H9 (cell line): ENCODE data around the gene RNLS. TPM values are rescaled to one million over a fixed set of nuclear protein-coding genes. Genes with fewer than 3 reads are reported as not detected.

Experiments used
- DNase-seq: peaks from one replicate; pipeline ENCODE4 v3.0.0-alpha.2; 2017
- H2AFZ ChIP-seq: one replicate; pipeline ENCODE4 v1.6.1; 2013; ENCODE audit warnings: mild to moderate bottlenecking, low read length, control low read depth, moderate library complexity
- H2AK5ac ChIP-seq: 2 replicates; pipeline ENCODE4 v1.6.1; 2013; ENCODE audit warnings: low read length, control low read depth, mixed read lengths; ENCODE audit not compliant: insufficient read length
- H2BK120ac ChIP-seq: one replicate; pipeline ENCODE4 v1.6.1; 2013; ENCODE audit warnings: low read depth, mild to moderate bottlenecking, low read length, control low read depth, inconsistent platforms; ENCODE audit not compliant: poor library complexity, severe bottlenecking
- H2BK12ac ChIP-seq: 2 replicates; pipeline ENCODE4 v1.6.1; 2013; ENCODE audit warnings: low read length, control low read depth, mixed read lengths, low read depth; ENCODE audit not compliant: insufficient read length
- H2BK15ac ChIP-seq: 2 replicates; pipeline ENCODE4 v1.6.1; 2013; ENCODE audit warnings: low read depth, low read length, control low read depth
- H2BK20ac ChIP-seq: one replicate; pipeline ENCODE4 v1.6.1; 2013; ENCODE audit warnings: low read depth, mild to moderate bottlenecking, low read length, control low read depth, inconsistent platforms; ENCODE audit not compliant: poor library complexity, severe bottlenecking
- H2BK5ac ChIP-seq: 2 replicates; pipeline ENCODE4 v1.6.1; 2013; ENCODE audit warnings: low read length, control low read depth, mixed read lengths; ENCODE audit not compliant: insufficient read length
- H3K14ac ChIP-seq: 2 replicates; pipeline ENCODE4 v1.6.1; 2013; ENCODE audit warnings: low read length, control low read depth; ENCODE audit not compliant: insufficient read depth
- H3K18ac ChIP-seq: 2 replicates; pipeline ENCODE4 v1.6.1; 2013; ENCODE audit warnings: low read depth, mild to moderate bottlenecking, mixed read lengths, low read length, control low read depth; ENCODE audit not compliant: insufficient read length
- H3K23ac ChIP-seq: 2 replicates; pipeline ENCODE4 v1.6.1; 2013; ENCODE audit warnings: low read length, control low read depth, mixed read lengths, low read depth; ENCODE audit not compliant: insufficient read length
- H3K23me2 ChIP-seq: 2 replicates; pipeline ENCODE4 v1.6.1; 2013; ENCODE audit warnings: low read depth, mild to moderate bottlenecking, mixed read lengths, low read length, control low read depth; ENCODE audit not compliant: insufficient read length, poor library complexity, severe bottlenecking
- H3K27ac ChIP-seq: 2 replicates; pipeline ENCODE4 v1.5.1; 2013; ENCODE audit warnings: low read length, control low read depth, mixed read lengths, low read depth; ENCODE audit not compliant: insufficient read length
- H3K27me3 ChIP-seq: 2 replicates; pipeline ENCODE4 v1.6.1; 2013; ENCODE audit warnings: low read length, control low read depth, inconsistent platforms; ENCODE audit not compliant: insufficient read depth
- H3K4ac ChIP-seq: 2 replicates; pipeline ENCODE4 v1.6.1; 2013; ENCODE audit warnings: low read depth, mild to moderate bottlenecking, control low read depth, inconsistent platforms, low read length, moderate library complexity
- H3K4me1 ChIP-seq: 2 replicates; pipeline ENCODE4 v1.6.1; 2013; ENCODE audit warnings: low read length, control low read depth, inconsistent platforms; ENCODE audit not compliant: insufficient read depth
- H3K4me2 ChIP-seq: 2 replicates; pipeline ENCODE4 v1.6.1; 2013; ENCODE audit warnings: low read length, control low read depth, mixed read lengths; ENCODE audit not compliant: insufficient read length, insufficient read depth
- H3K56ac ChIP-seq: 2 replicates; pipeline ENCODE4 v1.6.1; 2013; ENCODE audit warnings: low read depth, mild to moderate bottlenecking, mixed read lengths, low read length, control low read depth; ENCODE audit not compliant: insufficient read length
- H3K79me1 ChIP-seq: 2 replicates; pipeline ENCODE4 v1.6.1; 2013; ENCODE audit warnings: low read depth, mild to moderate bottlenecking, moderate library complexity, low read length, control low read depth, inconsistent platforms; ENCODE audit not compliant: insufficient read depth, poor library complexity, severe bottlenecking
- H3K79me2 ChIP-seq: 2 replicates; pipeline ENCODE4 v1.6.1; 2013; ENCODE audit warnings: low read length, control low read depth, inconsistent platforms; ENCODE audit not compliant: insufficient read depth
- H3K9ac ChIP-seq: 2 replicates; pipeline ENCODE4 v1.6.1; 2013; ENCODE audit warnings: low read length, control low read depth, mixed read lengths; ENCODE audit not compliant: insufficient read length; ENCODE audit errors: extremely low read depth
- H3K9me3 ChIP-seq: one replicate; pipeline ENCODE4 v1.6.1; 2013; ENCODE audit warnings: low read depth, low read length, inconsistent platforms; ENCODE audit not compliant: control insufficient read depth
- H3T11ph ChIP-seq: one replicate; pipeline ENCODE4 v1.6.1; 2013; ENCODE audit warnings: mild to moderate bottlenecking, low read length, control low read depth, inconsistent platforms
- H4K20me1 ChIP-seq: one replicate; pipeline ENCODE4 v1.6.1; 2013; ENCODE audit not compliant: control insufficient read depth, insufficient read length, insufficient read depth
- H4K5ac ChIP-seq: 2 replicates; pipeline ENCODE4 v1.6.1; 2013; ENCODE audit warnings: low read depth, mild to moderate bottlenecking, mixed read lengths, low read length, control low read depth; ENCODE audit not compliant: insufficient read length
- H4K8ac ChIP-seq: replicated peaks from 2 replicates; pipeline ENCODE4 v1.6.1; 2013; ENCODE audit warnings: low read length, control low read depth, mixed read lengths, low read depth; ENCODE audit not compliant: insufficient read length
- H4K91ac ChIP-seq: 2 replicates; pipeline ENCODE4 v1.6.1; 2013; ENCODE audit warnings: low read depth, mild to moderate bottlenecking, moderate library complexity, mixed read lengths, low read length, control low read depth; ENCODE audit not compliant: insufficient read length
- H3K27ac Mint-ChIP-seq, 3 experiments: 2 replicates in 2 of 3; 3 replicates in 1 of 3; pipeline ENCODE4 v1.8.0; 2020 to 2021; ENCODE audit warnings: mixed read lengths in 3 of 3, mild to moderate bottlenecking in 1 of 3, moderate library complexity in 1 of 3
- H3K27me3 Mint-ChIP-seq: 2 replicates; pipeline ENCODE4 v1.8.0; 2021; ENCODE audit warnings: low read depth, mild to moderate bottlenecking, moderate library complexity, mixed read lengths
- H3K36me3 Mint-ChIP-seq, 3 experiments: 2 replicates in 2 of 3; 3 replicates in 1 of 3; pipeline ENCODE4 v1.8.0; 2020 to 2021; ENCODE audit warnings: low read depth in 3 of 3, mixed read lengths in 3 of 3; ENCODE audit not compliant: insufficient read depth in 1 of 3
- H3K4me1 Mint-ChIP-seq, 2 experiments: 2 replicates each; pipeline ENCODE4 v1.8.0; 2020; ENCODE audit warnings: mixed read lengths in 2 of 2
- H3K4me3 Mint-ChIP-seq, 2 experiments: 2 replicates in 1 of 2; 3 replicates in 1 of 2; pipeline ENCODE4 v1.8.0; 2020 to 2021; ENCODE audit warnings: mild to moderate bottlenecking in 2 of 2, mixed read lengths in 2 of 2, moderate library complexity in 1 of 2
- H3K9me3 Mint-ChIP-seq, 2 experiments: 2 replicates in 1 of 2; 3 replicates in 1 of 2; pipeline ENCODE4 v1.8.0; 2020; ENCODE audit warnings: mild to moderate bottlenecking in 2 of 2, mixed read lengths in 2 of 2, moderate library complexity in 1 of 2
- CTCF ChIP-seq: fragments of 200-600 bp; sonication (generic); conservative IDR thresholded peaks from 3 replicates; pipeline ENCODE4 v1.8.0; 2021; ENCODE audit warnings: antibody characterized with exemption, mild to moderate bottlenecking
- WGBS: extraction: QIAGEN DNeasy Blood & Tissue Kit; methylation state at CpG from one replicate; pipeline ENCODE4 v1.1.7; 2013; ENCODE audit warnings: missing lambda C conversion rate, low lambda C conversion rate, mixed read lengths; ENCODE audit not compliant: insufficient read length; ENCODE audit errors: extremely low coverage; 5-methylcytosine and 5-hydroxymethylcytosine counted together
- total RNA-seq: library from RNA; stranded (reverse); gene quantifications from 2 replicates; pipeline ENCODE4 v1.2.1, GENCODE V29; 2021

RNLS gene
- total RNA-seq, 1 experiment from 2014 or later: 7.5 TPM

GRCh38 chr10:88361995-88362807, 220.9 kb downstream of the RNLS start:
- Histone ChIP-seq H2AK5ac (no peak overlapping the region), H3K56ac (no peak overlapping the region), H4K91ac (no peak overlapping the region), H3T11ph (no peak overlapping the region), H4K20me1 (no peaks in the 10 kb centered on the region), H3K4me1 (no peaks in the 10 kb centered on the region), H3K9ac (no peak overlapping the region), H3K79me2 (no peaks in the 10 kb centered on the region), H2BK12ac (no peak overlapping the region), H3K14ac (no peak overlapping the region), H3K4ac (no peak overlapping the region), H2AFZ (no peak overlapping the region), H2BK20ac (no peak overlapping the region), H2BK120ac (no peak overlapping the region), H3K18ac (no peak overlapping the region), H2BK15ac (no peak overlapping the region), H4K5ac (no peak overlapping the region), H3K79me1 (no peaks in the 10 kb centered on the region), H3K23ac (no peak overlapping the region), H2BK5ac (no peak overlapping the region), H3K4me2 (no peak overlapping the region), H3K9me3 (no peaks in the 10 kb centered on the region), H3K27ac (no peak overlapping the region), H3K23me2 (no peaks in the 10 kb centered on the region), H3K27me3 (no peaks in the 10 kb centered on the region), H4K8ac (no peak overlapping the region)
- no peaks in the 10 kb centered on the region for H3K27me3 Mint-ChIP-seq
- H3K4me1 Mint-ChIP-seq: no peaks in the 10 kb centered on the region
- TF ChIP-seq CTCF: no peak
- no peak overlapping the region for H3K27ac Mint-ChIP-seq
- peaks cover 0 to 2% (median 0%) of the 10 kb centered on the region in 3 experiments; a peak in 2 of 7 replicates for H3K36me3 Mint-ChIP-seq
- no peak for DNase-seq
- WGBS: no CpG with 5 or more reads among the region's 7 CpGs
- no peak overlapping the region for H3K4me3 Mint-ChIP-seq
- peaks cover 0 to 1% of the 10 kb centered on the region in 2 experiments; a peak in 1 of 5 replicates for H3K9me3 Mint-ChIP-seq
